Urinary bladder (tissue), 4 donors: ENCODE measurements around the gene CXCL5. TPM values are rescaled to one million over a fixed set of nuclear protein-coding genes. Genes with fewer than 3 reads are reported as not detected.

Source experiments
- DNase-seq: peaks from one replicate; pipeline ENCODE4 v3.0.0-alpha.2; 2015; ENCODE audit errors: extremely low spot score
- H3K27ac ChIP-seq: one replicate; pipeline ENCODE4 v1.5.1; 2013; ENCODE audit warnings: low read depth, mild to moderate bottlenecking, moderate library complexity
- H3K36me3 ChIP-seq: one replicate; pipeline ENCODE4 v1.6.1; 2013; ENCODE audit warnings: mild to moderate bottlenecking, moderate library complexity; ENCODE audit not compliant: insufficient read depth
- H3K4me1 ChIP-seq: one replicate; pipeline ENCODE4 v1.6.1; 2013; ENCODE audit warnings: mild to moderate bottlenecking, moderate library complexity; ENCODE audit not compliant: insufficient read depth
- H3K4me3 ChIP-seq: one replicate; pipeline ENCODE4 v1.5.1; 2013; ENCODE audit warnings: low read depth, low read length
- WGBS: extraction: QIAGEN DNeasy Blood & Tissue Kit; methylation state at CpG from one replicate; pipeline ENCODE4 v1.1.7; 2013; 5-methylcytosine and 5-hydroxymethylcytosine counted together
- polyA plus RNA-seq: library from polyadenylated mRNA; stranded (reverse); fragments of 200-250 nt; gene quantifications from one replicate; pipeline ENCODE4 v1.2.3, GENCODE V29; 2013
- small RNA-seq: library from RNA; depleted of rRNA; stranded (forward); fragments of <200 nt; gene quantifications from one replicate; pipeline ENCODE3, GENCODE V24; 2014
- total RNA-seq: library from RNA; depleted of rRNA; stranded (reverse); fragments of >200 nt; gene quantifications from one replicate; pipeline ENCODE4 v1.2.3, GENCODE V29; 2014
- donor health status: healthy with polysubstance abuse.
- donor health status: healthy.

CXCL5 gene
- total and polyA plus RNA-seq, 2 donors: 0.04 to 0.11 TPM

GRCh38 chr4:73945674-73946449 is 52.6 kb downstream of the CXCL5 start:
- H3K36me3 ChIP-seq: no peaks in the 10 kb centered on the region
- no peak overlapping the region for H3K27ac ChIP-seq
- H3K4me1 ChIP-seq: peaks cover 1% of the 10 kb centered on the region
- no peak for DNase-seq
- WGBS: 65% methylated on average over 3 of the region's 3 CpGs
- H3K4me3 ChIP-seq: no peak overlapping the region

Small RNA genes within 50 kb of the gene (small RNA-seq; reads per million reads assigned to genes)
- gene RN7SL218P: not detected

Other genes with a start within 250 kb of the CXCL5 start
- 0.16 TPM for gene CXCL6, start 162.0 kb downstream of the CXCL5 start, total RNA-seq
- gene CXCL6, start 162.0 kb downstream of the CXCL5 start, polyA plus RNA-seq: not detected
- not detected for gene PF4V1, start 145.4 kb downstream of the CXCL5 start, total RNA-seq
- not detected for gene PF4V1, start 145.4 kb downstream of the CXCL5 start, polyA plus RNA-seq
- gene CXCL1, start 129.3 kb downstream of the CXCL5 start, total RNA-seq: 0.42 TPM
- 1.5 TPM for gene CXCL1, start 129.3 kb downstream of the CXCL5 start, polyA plus RNA-seq
- gene PF4, start 16.6 kb downstream of the CXCL5 start, total RNA-seq: 0.58 TPM
- 0.18 TPM for gene PF4, start 16.6 kb downstream of the CXCL5 start, polyA plus RNA-seq
- gene PPBP, start 10.5 kb downstream of the CXCL5 start, total RNA-seq: 6.5 TPM
- 0.18 TPM for gene PPBP, start 10.5 kb downstream of the CXCL5 start, polyA plus RNA-seq
- not detected for gene CXCL3, start 40.0 kb upstream of the CXCL5 start, total RNA-seq
- 0.95 TPM for gene CXCL3, start 40.0 kb upstream of the CXCL5 start, polyA plus RNA-seq
- 2.2 TPM for gene CXCL2, start 100.5 kb upstream of the CXCL5 start, total RNA-seq
- 9.4 TPM for gene CXCL2, start 100.5 kb upstream of the CXCL5 start, polyA plus RNA-seq
- gene MTHFD2L, start 159.4 kb upstream of the CXCL5 start, total RNA-seq: 21.1 TPM
- gene MTHFD2L, start 159.4 kb upstream of the CXCL5 start, polyA plus RNA-seq: 5.8 TPM